Measurements from ENCODE around the gene BLVRB.

DNA sequence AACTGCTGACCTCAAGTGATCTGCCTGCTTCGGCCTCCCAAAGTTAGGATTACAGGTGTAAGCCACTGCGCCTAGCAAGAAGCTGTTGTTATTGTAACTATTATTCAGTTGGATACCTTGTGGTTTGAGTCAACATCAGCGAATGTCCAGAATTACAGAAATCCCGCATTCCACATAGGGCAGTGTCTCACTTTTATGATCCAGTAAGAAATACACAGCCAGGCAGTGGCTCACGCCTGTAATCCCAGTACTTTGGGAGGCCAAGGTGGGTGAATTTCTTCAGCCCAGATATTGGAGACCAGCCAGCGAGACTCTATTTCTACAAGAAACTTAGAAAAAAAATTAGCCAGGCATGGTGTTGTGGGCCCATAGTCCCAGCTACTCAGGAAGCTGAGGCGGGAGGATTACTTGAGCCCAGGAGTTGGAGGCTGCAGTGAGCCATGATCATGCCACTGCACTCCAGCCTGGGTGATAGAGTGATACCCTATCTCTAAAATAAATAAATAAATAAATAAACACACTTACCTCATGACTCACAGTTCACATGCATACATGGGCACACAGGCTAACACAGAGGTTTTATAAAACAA lies 45.1 kb upstream of the BLVRB start:
- TF ChIP-seq CTCF (conservative IDR thresholded peaks at IDR 0.05; ENCODE audit: low read depth in 2 of 2) (no peak), REST (IDR thresholded peaks at IDR 0.05; ENCODE audit: unreplicated experiment) (no peak), EZH2phosphoT487 (IDR thresholded peaks at IDR 0.05; ENCODE audit: unreplicated experiment) (no peak), POLR2AphosphoS5 (IDR thresholded peaks at IDR 0.05; ENCODE audit: low read depth) (no peak)
